Neuron (in vitro differentiated cells): ENCODE data around the gene TINAGL1.

ENCODE experiments used
- H2AFZ ChIP-seq: one replicate; pipeline ENCODE4 v1.6.1; 2013; ENCODE audit warnings: low read depth, mild to moderate bottlenecking, inconsistent platforms, low read length, moderate library complexity
- H3K27me3 ChIP-seq: one replicate; pipeline ENCODE4 v1.6.1; 2013; ENCODE audit warnings: low read length; ENCODE audit not compliant: insufficient read depth
- H3K36me3 ChIP-seq: one replicate; pipeline ENCODE4 v1.6.1; 2013; ENCODE audit warnings: low read length; ENCODE audit not compliant: insufficient read depth
- H3K4me1 ChIP-seq: one replicate; pipeline ENCODE4 v1.6.1; 2013; ENCODE audit warnings: low read length; ENCODE audit not compliant: insufficient read depth
- H3K4me3 ChIP-seq: 2 replicates; pipeline ENCODE4 v1.5.1; 2013; ENCODE audit warnings: mild to moderate bottlenecking, low read length, moderate library complexity
- H3K9me3 ChIP-seq: one replicate; pipeline ENCODE4 v1.6.1; 2013; ENCODE audit warnings: low read length

TINAGL1 gene

DNA sequence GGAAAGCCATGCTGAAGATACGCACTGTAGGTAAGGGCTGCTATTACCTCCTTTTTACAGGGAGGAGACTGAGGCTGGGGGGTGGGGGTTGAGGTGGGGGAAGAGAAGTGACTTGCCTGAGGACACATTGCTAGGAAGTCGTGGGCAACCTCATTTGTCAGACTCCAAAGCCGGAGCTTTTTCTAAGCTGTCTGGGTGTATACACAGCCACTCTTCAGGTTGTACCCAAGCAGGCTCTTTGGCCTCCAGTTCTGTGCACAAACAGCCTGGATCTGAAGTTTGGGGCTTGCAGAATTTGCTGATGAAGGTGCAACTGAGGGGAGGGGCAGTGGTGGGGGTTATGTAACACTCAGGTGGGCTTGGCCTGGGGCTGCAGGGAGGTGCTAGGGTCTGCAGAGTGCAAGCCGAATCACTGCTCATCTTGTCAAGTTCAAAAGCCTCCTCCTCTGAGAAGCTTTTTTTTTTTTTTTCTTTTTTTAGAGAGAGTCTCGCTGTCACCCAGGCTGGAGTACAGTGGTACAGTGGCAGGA lies 16.9 kb downstream of the TINAGL1 start:
- no peaks in the 10 kb centered on the region for H3K9me3 ChIP-seq
- peaks cover 28% of the 10 kb centered on the region for H3K27me3 ChIP-seq
- H3K36me3 ChIP-seq = no peaks in the 10 kb centered on the region
- H3K4me3 ChIP-seq = no peak overlapping the region
- H3K4me1 ChIP-seq = no peaks in the 10 kb centered on the region
- no peak overlapping the region for H2AFZ ChIP-seq

DNA sequence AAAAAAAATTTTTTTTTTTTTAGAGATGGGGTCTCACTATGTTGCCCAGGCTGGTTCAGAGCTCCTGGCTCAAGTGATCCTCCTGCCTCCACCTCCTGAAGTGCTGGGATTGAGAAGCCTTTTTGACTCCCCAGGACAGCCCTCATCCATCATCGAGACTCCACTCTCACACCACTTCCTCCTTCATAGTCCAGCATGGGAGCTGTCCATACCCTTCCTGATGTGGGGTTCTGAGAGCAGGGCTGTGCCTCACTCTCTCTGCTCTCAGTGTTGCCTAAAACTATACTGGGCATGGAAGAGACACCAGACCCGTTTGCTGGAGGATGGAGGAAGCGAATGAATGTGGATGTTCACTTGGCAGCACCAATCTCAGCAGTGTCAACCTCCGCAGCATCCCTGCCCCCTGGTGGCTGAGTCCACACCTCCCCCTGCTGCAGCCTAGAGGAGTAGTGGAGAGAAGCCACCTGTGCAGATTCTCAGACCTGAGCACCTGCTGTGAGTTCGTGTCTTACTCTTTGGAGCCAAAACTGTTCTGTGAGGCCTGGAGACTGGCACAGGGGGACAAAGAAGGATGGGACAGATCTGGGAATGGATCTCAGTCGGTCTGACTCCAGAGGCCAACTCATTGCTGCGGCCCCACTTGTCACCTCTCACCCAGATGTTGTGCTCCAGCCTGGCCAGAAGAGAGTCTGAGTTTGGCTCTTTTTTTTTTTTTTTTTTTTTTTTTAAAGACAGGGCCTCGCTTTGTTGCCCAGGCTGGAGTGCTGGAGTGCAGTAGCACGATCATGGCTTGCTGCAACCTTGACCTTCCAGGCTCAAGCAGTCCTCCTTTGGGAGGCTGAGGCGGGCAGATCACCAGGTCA lies 17.7 kb downstream of the TINAGL1 start:
- no peaks in the 10 kb centered on the region for H3K4me1 ChIP-seq
- no peaks in the 10 kb centered on the region for H3K9me3 ChIP-seq
- H3K27me3 ChIP-seq = peaks cover 26% of the 10 kb centered on the region
- H3K36me3 ChIP-seq = no peaks in the 10 kb centered on the region
- no peak overlapping the region for H2AFZ ChIP-seq
- no peak overlapping the region for H3K4me3 ChIP-seq

DNA sequence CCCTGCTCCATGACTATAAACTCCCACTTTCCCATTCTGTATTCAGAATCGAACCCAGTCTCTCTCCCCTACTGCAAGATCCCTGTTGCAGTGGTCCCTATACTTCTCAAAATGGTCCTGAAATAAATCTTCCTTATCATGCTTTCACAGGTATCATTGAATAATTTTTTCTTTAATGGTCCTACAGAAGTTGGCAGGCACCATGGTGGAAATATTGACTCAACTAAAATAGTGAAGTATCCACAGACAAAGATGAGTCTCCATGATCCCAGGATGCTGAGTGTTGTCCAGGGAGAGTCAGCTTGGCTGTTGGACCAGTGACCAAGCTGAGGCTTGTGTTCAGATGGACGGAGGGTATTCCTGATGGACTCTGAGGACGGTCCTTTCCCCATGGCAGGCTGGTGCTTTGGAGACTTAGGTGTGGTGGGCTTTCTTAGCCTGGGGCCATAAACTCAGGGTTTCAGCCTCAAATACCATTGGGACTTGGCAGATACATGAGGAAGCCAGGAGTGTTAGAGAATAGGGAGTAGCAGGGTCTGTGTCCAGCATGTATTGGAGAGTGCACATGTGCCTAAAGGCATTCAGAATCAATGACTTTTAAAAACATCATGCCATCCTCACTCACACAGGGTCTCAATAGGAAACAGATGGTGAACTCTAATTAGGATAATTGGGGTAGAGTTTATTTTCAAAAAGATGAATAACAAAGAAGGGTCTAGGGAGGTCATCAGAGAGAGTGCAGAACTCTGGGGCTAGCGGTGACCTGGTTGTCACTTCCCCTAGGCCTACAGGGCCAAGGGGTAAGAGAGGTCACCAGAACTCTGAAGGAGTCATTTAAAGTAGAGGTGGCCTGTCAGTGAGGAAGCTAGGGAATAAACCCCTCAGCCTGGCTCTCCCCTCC lies 19.8 kb downstream of the TINAGL1 start:
- Histone ChIP-seq H3K9me3 (no peaks in the 10 kb centered on the region), H3K27me3 (peaks cover 24% of the 10 kb centered on the region), H3K4me3 (no peak overlapping the region), H3K4me1 (no peaks in the 10 kb centered on the region), H2AFZ (no peak overlapping the region), H3K36me3 (no peaks in the 10 kb centered on the region)

GRCh38 chr1:31596737-31597097 lies 20.4 kb downstream of the TINAGL1 start:
- Histone ChIP-seq H3K27me3 (peaks cover 18% of the 10 kb centered on the region), H2AFZ (no peak overlapping the region), H3K36me3 (no peaks in the 10 kb centered on the region), H3K9me3 (peaks cover 1% of the 10 kb centered on the region), H3K4me1 (no peaks in the 10 kb centered on the region), H3K4me3 (no peak overlapping the region)

GRCh38 chr1:31598980-31599379 lies 22.7 kb downstream of the TINAGL1 start:
- H3K4me1 ChIP-seq = no peaks in the 10 kb centered on the region
- peaks cover 2% of the 10 kb centered on the region for H3K9me3 ChIP-seq
- H3K4me3 ChIP-seq = no peak overlapping the region
- H3K27me3 ChIP-seq = peaks cover 8% of the 10 kb centered on the region
- H3K36me3 ChIP-seq = no peaks in the 10 kb centered on the region
- no peak overlapping the region for H2AFZ ChIP-seq

- H3K27me3 ChIP-seq = peaks cover 8% of the 10 kb centered on the region
- no peak overlapping the region for H3K4me3 ChIP-seq
- H2AFZ ChIP-seq = no peak overlapping the region
- H3K36me3 ChIP-seq = no peaks in the 10 kb centered on the region
- no peaks in the 10 kb centered on the region for H3K4me1 ChIP-seq
- peaks cover 2% of the 10 kb centered on the region for H3K9me3 ChIP-seq
These were observed 24.3 kb downstream of the TINAGL1 start for GRCh38 chr1:31600641-31601040.

DNA sequence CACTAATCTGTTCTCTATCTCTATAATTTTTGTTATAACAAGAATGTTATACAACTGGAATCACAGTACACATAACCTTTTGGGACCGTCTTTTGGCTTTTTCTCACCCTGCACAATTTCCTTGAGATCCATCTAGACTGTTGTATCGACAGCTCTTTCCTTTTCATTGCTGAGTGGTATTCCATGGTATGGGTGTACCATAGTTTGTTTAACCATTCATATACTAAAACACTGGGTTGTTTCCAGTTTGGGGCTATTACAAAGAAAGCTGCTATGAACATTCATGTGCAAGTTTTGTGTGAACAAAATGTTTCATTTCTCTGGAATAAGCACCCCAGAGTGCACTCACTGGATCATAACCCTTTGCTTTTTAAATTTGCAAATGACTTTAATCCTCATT lies 25.8 kb downstream of the TINAGL1 start:
- no peak overlapping the region for H2AFZ ChIP-seq
- H3K4me3 ChIP-seq = no peak overlapping the region
- H3K27me3 ChIP-seq = peaks cover 8% of the 10 kb centered on the region
- peaks cover 2% of the 10 kb centered on the region for H3K9me3 ChIP-seq
- no peaks in the 10 kb centered on the region for H3K4me1 ChIP-seq
- H3K36me3 ChIP-seq = no peaks in the 10 kb centered on the region

- Histone ChIP-seq H3K9me3 (peaks cover 4% of the 10 kb centered on the region), H2AFZ (no peak overlapping the region), H3K36me3 (no peaks in the 10 kb centered on the region), H3K4me3 (no peak overlapping the region), H3K27me3 (peaks cover 5% of the 10 kb centered on the region), H3K4me1 (no peaks in the 10 kb centered on the region)
These were observed 29.7 kb downstream of the TINAGL1 start for GRCh38 chr1:31605908-31606427.

GRCh38 chr1:31607360-31607759 lies 31.0 kb downstream of the TINAGL1 start:
- Histone ChIP-seq H3K4me1 (no peaks in the 10 kb centered on the region), H2AFZ (no peak overlapping the region), H3K9me3 (peaks cover 2% of the 10 kb centered on the region), H3K27me3 (peaks cover 3% of the 10 kb centered on the region), H3K36me3 (no peaks in the 10 kb centered on the region), H3K4me3 (no peak overlapping the region)

GRCh38 chr1:31609514-31610118 lies 33.3 kb downstream of the TINAGL1 start:
- H3K36me3 ChIP-seq = no peaks in the 10 kb centered on the region
- no peaks in the 10 kb centered on the region for H3K4me1 ChIP-seq
- H2AFZ ChIP-seq = no peak overlapping the region
- H3K4me3 ChIP-seq = no peak overlapping the region
- peaks cover 2% of the 10 kb centered on the region for H3K9me3 ChIP-seq
- H3K27me3 ChIP-seq = peaks cover 7% of the 10 kb centered on the region

DNA sequence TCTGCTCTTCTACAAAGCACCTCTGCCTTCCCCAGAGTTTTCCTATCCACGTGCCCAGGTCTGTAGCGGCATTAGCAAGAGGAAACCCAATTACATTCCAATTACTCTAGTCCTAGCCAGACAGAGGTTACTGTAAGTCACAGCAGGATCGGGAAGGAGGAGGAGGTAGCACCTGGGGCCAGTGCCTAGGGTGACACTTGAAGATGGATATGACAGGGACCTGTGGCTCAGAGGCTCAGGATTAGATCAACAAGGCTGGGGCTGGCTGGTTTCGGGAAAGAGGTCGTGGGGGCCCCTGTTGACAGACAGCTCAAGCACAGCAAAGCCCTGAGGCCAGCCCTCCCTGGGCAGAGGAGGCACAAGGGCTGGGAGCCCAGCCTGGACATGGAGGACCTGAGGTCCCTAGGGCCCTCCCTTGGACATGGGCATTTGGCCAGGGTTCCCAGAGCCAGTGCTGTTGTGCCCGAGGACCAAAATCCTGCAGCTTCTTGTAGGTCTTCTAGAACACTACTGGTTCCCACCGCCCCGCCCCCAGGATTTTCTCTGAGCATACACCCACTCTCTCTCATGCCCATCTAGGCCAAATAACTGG lies 38.2 kb downstream of the TINAGL1 start:
- Histone ChIP-seq H3K36me3 (no peaks in the 10 kb centered on the region), H2AFZ (no peak overlapping the region), H3K27me3 (peaks cover 26% of the 10 kb centered on the region), H3K4me3 (no peak overlapping the region), H3K9me3 (no peaks in the 10 kb centered on the region), H3K4me1 (peaks cover 12% of the 10 kb centered on the region)

DNA sequence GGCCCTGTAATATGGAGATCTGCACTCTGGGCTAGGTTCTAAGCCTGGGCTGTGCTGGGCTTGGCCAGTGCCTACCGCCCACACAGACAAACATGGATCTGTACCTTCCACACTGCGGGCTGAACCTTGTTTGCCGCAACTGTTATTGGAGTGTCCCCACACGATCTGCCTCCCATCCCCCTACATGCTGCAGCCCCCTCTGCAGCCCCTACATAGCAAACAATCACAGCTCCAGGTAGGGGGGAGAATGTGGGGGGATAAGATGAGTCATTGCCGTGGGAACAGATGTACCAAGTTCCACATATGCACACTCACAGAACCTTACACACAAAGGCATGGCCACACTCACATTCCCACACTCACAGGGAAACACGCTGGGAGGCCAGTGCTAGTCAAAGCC lies 39.1 kb downstream of the TINAGL1 start:
- Histone ChIP-seq H3K4me1 (peaks cover 12% of the 10 kb centered on the region), H3K9me3 (no peaks in the 10 kb centered on the region), H3K27me3 (peaks cover 26% of the 10 kb centered on the region), H2AFZ (no peak overlapping the region), H3K4me3 (no peak overlapping the region), H3K36me3 (no peaks in the 10 kb centered on the region)
